Hepatocyte (in vitro differentiated cells): ENCODE measurements around the gene GALNT14.

Source experiments
- EZH2 ChIP-seq: fragments of 200-600 bp; sonication (generic); IDR thresholded peaks from 2 replicates; pipeline ENCODE4 v1.6.1; 2016; ENCODE audit warnings: antibody characterized with exemption, mild to moderate bottlenecking, borderline replicate concordance
- TF ChIP-seq, protein P1 (sequence below): fragments of 200-600 bp; sonication (generic); IDR thresholded peaks from 2 replicates; pipeline ENCODE4 v1.5.1; 2016; ENCODE audit warnings: antibody characterized with exemption, mild to moderate bottlenecking; ENCODE audit not compliant: poor library complexity

DNA sequence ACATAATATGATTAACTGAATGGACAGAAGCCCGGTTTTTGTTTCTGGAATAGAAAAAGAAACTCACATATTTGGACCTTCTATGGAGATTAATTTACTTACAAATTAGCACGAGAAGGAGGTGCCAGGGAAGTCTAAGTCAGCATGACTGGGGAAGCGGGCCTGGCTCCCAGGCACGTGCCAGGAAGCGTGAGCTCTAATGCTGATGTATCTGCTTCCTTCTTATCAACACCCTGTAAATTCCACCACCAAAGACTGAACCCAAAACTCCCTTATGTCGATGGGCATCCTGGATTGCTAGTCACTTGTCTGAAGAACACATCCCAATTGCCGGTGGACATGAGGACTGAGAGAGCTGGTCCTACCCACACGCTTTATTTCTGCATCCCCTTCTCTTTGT, 134.5 kb downstream of the GALNT14 start:
- TF ChIP-seq, protein P1, sequence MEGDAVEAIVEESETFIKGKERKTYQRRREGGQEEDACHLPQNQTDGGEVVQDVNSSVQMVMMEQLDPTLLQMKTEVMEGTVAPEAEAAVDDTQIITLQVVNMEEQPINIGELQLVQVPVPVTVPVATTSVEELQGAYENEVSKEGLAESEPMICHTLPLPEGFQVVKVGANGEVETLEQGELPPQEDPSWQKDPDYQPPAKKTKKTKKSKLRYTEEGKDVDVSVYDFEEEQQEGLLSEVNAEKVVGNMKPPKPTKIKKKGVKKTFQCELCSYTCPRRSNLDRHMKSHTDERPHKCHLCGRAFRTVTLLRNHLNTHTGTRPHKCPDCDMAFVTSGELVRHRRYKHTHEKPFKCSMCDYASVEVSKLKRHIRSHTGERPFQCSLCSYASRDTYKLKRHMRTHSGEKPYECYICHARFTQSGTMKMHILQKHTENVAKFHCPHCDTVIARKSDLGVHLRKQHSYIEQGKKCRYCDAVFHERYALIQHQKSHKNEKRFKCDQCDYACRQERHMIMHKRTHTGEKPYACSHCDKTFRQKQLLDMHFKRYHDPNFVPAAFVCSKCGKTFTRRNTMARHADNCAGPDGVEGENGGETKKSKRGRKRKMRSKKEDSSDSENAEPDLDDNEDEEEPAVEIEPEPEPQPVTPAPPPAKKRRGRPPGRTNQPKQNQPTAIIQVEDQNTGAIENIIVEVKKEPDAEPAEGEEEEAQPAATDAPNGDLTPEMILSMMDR = no peak
- no peak for TF ChIP-seq EZH2
